Neural progenitor cell (in vitro differentiated cells): ENCODE data around the gene MAP2K1. TPM values are rescaled to one million over a fixed set of nuclear protein-coding genes. Genes with fewer than 3 reads are reported as not detected.

Source experiments
- DNase-seq: peaks from one replicate; pipeline ENCODE4 v3.0.0-alpha.2; 2016; ENCODE audit warnings: low spot score
- H2AFZ ChIP-seq: fragments of 200-600 bp; sonication (generic); replicated peaks from 2 replicates; pipeline ENCODE4 v1.6.1; 2016; ENCODE audit warnings: antibody characterized with exemption
- H3F3A ChIP-seq: fragments of 200-600 bp; sonication (generic); 2 replicates; pipeline ENCODE4 v1.6.1; 2016; ENCODE audit warnings: antibody characterized with exemption, low read depth
- H3K27ac ChIP-seq: fragments of 200-600 bp; sonication (generic); 2 replicates; pipeline ENCODE4 v1.5.1; 2016; ENCODE audit warnings: mild to moderate bottlenecking
- H3K27me3 ChIP-seq: fragments of 200-600 bp; sonication (generic); 2 replicates; pipeline ENCODE4 v1.6.1; 2016; ENCODE audit warnings: mild to moderate bottlenecking, moderate library complexity
- H3K36me3 ChIP-seq: fragments of 200-600 bp; sonication (generic); 2 replicates; pipeline ENCODE4 v1.5.1; 2016
- H3K4me1 ChIP-seq: fragments of 200-600 bp; sonication (generic); 2 replicates; pipeline ENCODE4 v1.6.1; 2016; ENCODE audit warnings: mixed run types
- H3K4me2 ChIP-seq: fragments of 200-600 bp; sonication (generic); 2 replicates; pipeline ENCODE4 v1.6.1; 2016
- H3K4me3 ChIP-seq: fragments of 200-600 bp; sonication (generic); 2 replicates; pipeline ENCODE4 v1.5.1; 2016
- H3K79me2 ChIP-seq: fragments of 200-600 bp; sonication (generic); 2 replicates; pipeline ENCODE4 v1.6.1; 2016; ENCODE audit warnings: low read depth
- H3K9ac ChIP-seq: fragments of 200-600 bp; sonication (generic); 2 replicates; pipeline ENCODE4 v1.6.1; 2016
- H3K9me3 ChIP-seq: fragments of 200-600 bp; sonication (generic); 2 replicates; pipeline ENCODE4 v1.5.1; 2016; ENCODE audit warnings: low read depth
- H4K20me1 ChIP-seq: fragments of 200-600 bp; sonication (generic); 2 replicates; pipeline ENCODE4 v1.6.1; 2016; ENCODE audit warnings: low read depth
- H3K27ac Mint-ChIP-seq: 3 replicates; pipeline ENCODE4 v1.8.0; 2021; ENCODE audit warnings: mixed read lengths
- H3K27me3 Mint-ChIP-seq: 2 replicates; pipeline ENCODE4 v1.8.0; 2022; ENCODE audit warnings: low read depth, mild to moderate bottlenecking, inconsistent platforms, moderate library complexity, mixed read lengths; ENCODE audit not compliant: insufficient read depth
- H3K36me3 Mint-ChIP-seq: 3 replicates; pipeline ENCODE4 v1.8.0; 2021; ENCODE audit warnings: mixed read lengths
- H3K4me1 Mint-ChIP-seq: 3 replicates; pipeline ENCODE4 v1.8.0; 2021; ENCODE audit warnings: mixed read lengths
- H3K4me3 Mint-ChIP-seq: 3 replicates; pipeline ENCODE4 v1.8.0; 2021; ENCODE audit warnings: mild to moderate bottlenecking, moderate library complexity, mixed read lengths
- H3K9me3 Mint-ChIP-seq: 3 replicates; pipeline ENCODE4 v1.8.0; 2020; ENCODE audit warnings: mixed read lengths
- CTCF ChIP-seq: fragments of 200-600 bp; sonication (generic); IDR thresholded peaks from 2 replicates; pipeline ENCODE4 v1.5.1; 2017; ENCODE audit warnings: antibody characterized with exemption, mild to moderate bottlenecking
- EZH2 ChIP-seq: fragments of 200-600 bp; sonication (generic); IDR thresholded peaks from 2 replicates; pipeline ENCODE4 v1.6.1; 2017; ENCODE audit warnings: antibody characterized with exemption, mild to moderate bottlenecking, moderate library complexity
- EZH2phosphoT487 ChIP-seq: fragments of 200-600 bp; sonication (generic); IDR thresholded peaks from 2 replicates; pipeline ENCODE4 v1.6.1; 2017; ENCODE audit warnings: antibody characterized with exemption
- total RNA-seq: library from RNA; depleted of rRNA; stranded (reverse); fragments of >200 nt; gene quantifications from 2 replicates; pipeline ENCODE4 v1.2.3, GENCODE V29; 2015; ENCODE audit warnings: low replicate concordance

The MAP2K1 gene
- total RNA-seq, 1 donor from 2014 or later, result 55.2 TPM

GRCh38 chr15:66452420-66452819 is 65.7 kb downstream of the MAP2K1 start:
- Mint-ChIP-seq H3K27ac (no peak overlapping the region), H3K9me3 (no peaks in the 10 kb centered on the region), H3K4me1 (no peaks in the 10 kb centered on the region), H3K36me3 (peaks cover 14% of the 10 kb centered on the region), H3K4me3 (no peak overlapping the region), H3K27me3 (no peaks in the 10 kb centered on the region)
- Histone ChIP-seq H2AFZ (no peak overlapping the region), H3K9me3 (no peaks in the 10 kb centered on the region), H4K20me1 (no peaks in the 10 kb centered on the region), H3K79me2 (no peaks in the 10 kb centered on the region), H3K4me2 (no peak overlapping the region), H3K36me3 (peaks cover 7% of the 10 kb centered on the region), H3K4me1 (no peaks in the 10 kb centered on the region), H3K27me3 (no peaks in the 10 kb centered on the region), H3F3A (no peaks in the 10 kb centered on the region), H3K4me3 (no peak overlapping the region), H3K27ac (no peak overlapping the region), H3K9ac (no peak overlapping the region)
- no peak for DNase-seq
- no peak for TF ChIP-seq EZH2phosphoT487
- no peak for TF ChIP-seq CTCF
- TF ChIP-seq EZH2, result no peak

DNA sequence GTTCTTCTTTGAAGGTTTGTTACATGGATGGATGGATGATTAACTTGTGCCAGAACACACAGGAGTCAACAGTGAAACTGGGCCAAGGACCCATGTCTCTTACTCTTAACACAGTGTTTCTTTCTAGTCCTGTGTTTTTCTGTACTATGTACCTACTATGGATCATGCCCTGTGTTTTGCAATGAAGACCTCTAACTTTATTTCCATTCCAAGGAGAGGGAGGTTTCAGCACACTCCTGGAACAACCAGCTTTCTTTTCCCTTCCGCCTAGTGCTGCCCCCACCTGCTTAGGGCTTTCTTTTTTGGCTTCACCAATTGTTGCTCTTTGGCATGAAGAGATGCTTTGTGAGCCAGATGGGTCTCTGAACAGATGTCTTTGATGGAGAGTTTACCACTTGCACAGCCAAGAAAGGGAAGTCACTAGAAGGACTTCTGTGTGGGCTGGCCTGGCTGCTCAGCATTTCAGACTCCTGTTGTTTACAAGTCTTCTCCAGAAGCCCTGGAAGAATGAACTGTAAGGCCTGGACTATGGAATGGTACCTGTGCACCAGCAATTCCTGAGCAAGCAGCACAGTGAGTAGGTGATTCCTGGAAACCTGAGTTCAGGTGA is 66.4 kb downstream of the MAP2K1 start:
- Histone ChIP-seq H3K4me3 (no peak overlapping the region), H3K79me2 (no peaks in the 10 kb centered on the region)

DNA sequence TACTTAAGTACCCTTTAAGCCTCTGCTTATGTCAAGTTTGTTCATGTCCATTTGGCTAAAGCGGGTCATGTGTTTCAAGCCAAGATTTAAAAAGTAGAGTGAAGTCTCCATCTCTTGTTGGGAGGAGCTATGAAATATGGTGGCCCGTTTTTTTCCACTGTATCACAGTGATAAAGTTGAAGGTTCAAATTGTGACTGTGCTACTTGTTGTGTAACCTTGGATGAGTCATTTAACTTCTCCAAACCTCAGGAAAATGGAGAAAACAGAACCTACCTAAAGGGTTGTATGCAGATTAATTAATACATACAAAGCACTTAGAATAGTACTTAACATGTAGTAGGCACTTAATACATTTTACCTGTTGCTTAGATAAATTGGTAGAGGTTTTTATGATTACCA is 67.4 kb downstream of the MAP2K1 start:
- TF ChIP-seq EZH2phosphoT487 (no peak), EZH2 (no peak), CTCF (no peak)
- H3K4me2 ChIP-seq, result no peak overlapping the region
- H3F3A ChIP-seq, result no peaks in the 10 kb centered on the region
- peaks cover 8% of the 10 kb centered on the region for H3K36me3 Mint-ChIP-seq
- H3K9me3 ChIP-seq, result no peaks in the 10 kb centered on the region
- no peaks in the 10 kb centered on the region for H3K27me3 ChIP-seq
- no peak for DNase-seq
- no peaks in the 10 kb centered on the region for H3K27me3 Mint-ChIP-seq
- no peak overlapping the region for H3K27ac ChIP-seq
- H3K4me1 ChIP-seq, result no peaks in the 10 kb centered on the region
- no peaks in the 10 kb centered on the region for H3K9me3 Mint-ChIP-seq
- peaks cover 4% of the 10 kb centered on the region for H3K36me3 ChIP-seq
- H3K4me1 Mint-ChIP-seq, result no peaks in the 10 kb centered on the region
- no peak overlapping the region for H3K4me3 ChIP-seq
- H3K27ac Mint-ChIP-seq, result no peak overlapping the region
- no peaks in the 10 kb centered on the region for H4K20me1 ChIP-seq
- H3K4me3 Mint-ChIP-seq, result no peak overlapping the region
- H2AFZ ChIP-seq, result no peak overlapping the region
- H3K9ac ChIP-seq, result no peak overlapping the region
- H3K79me2 ChIP-seq, result no peaks in the 10 kb centered on the region

More for the DNA sequence above, 66.4 kb downstream of the MAP2K1 start:
- Histone ChIP-seq H3K9me3 (no peaks in the 10 kb centered on the region), H3K9ac (no peak overlapping the region), H3F3A (no peaks in the 10 kb centered on the region), H3K4me2 (no peak overlapping the region), H4K20me1 (no peaks in the 10 kb centered on the region), H3K27ac (no peak overlapping the region), H3K36me3 (peaks cover 7% of the 10 kb centered on the region), H2AFZ (no peak overlapping the region), H3K27me3 (no peaks in the 10 kb centered on the region), H3K4me1 (no peaks in the 10 kb centered on the region)
- H3K4me3 Mint-ChIP-seq, result no peak overlapping the region
- peaks cover 13% of the 10 kb centered on the region for H3K36me3 Mint-ChIP-seq
- TF ChIP-seq EZH2, result no peak
- TF ChIP-seq EZH2phosphoT487, result no peak
- TF ChIP-seq CTCF, result no peak
- H3K9me3 Mint-ChIP-seq, result no peaks in the 10 kb centered on the region
- DNase-seq, result no peak
- no peaks in the 10 kb centered on the region for H3K27me3 Mint-ChIP-seq
- no peak overlapping the region for H3K27ac Mint-ChIP-seq
- H3K4me1 Mint-ChIP-seq, result no peaks in the 10 kb centered on the region
